CD4-positive, alpha-beta T cell (primary cell): ENCODE measurements around the gene KCNK15. TPM values are rescaled to one million over a fixed set of nuclear protein-coding genes. Genes with fewer than 3 reads are reported as not detected.
A peak's percentile ranks its signal among the peaks of the same experiment; 100 is the strongest.

Experiments used
- ATAC-seq: fragments of 200-7000 bp; cut with Tn5 transposase; one replicate; pipeline ENCODE4 v1.10.0; 2022; ENCODE audit warnings: mild to moderate bottlenecking; ENCODE audit not compliant: poor library complexity
- CTCF ChIA-PET: fragments of 350-600 bp; sonication (Branson Sonifier 250); formaldehyde crosslinking; loops from one replicate; lab custom pipeline; 2021; ENCODE audit warnings: antibody characterized with exemption, inconsistent platforms; lab: Charles Lee
- POLR2A ChIA-PET: fragments of 350-600 bp; sonication (Branson Sonifier 250); formaldehyde crosslinking; loops from one replicate; lab custom pipeline; 2021; ENCODE audit warnings: antibody characterized with exemption, inconsistent platforms; lab: Charles Lee
- DNase-seq, 14 experiments: peaks; one replicate each; pipeline ENCODE4 v3.0.0-alpha.2; 2013 to 2020; ENCODE audit warnings: mixed read lengths in 2 of 14
- H3K27ac ChIP-seq, 2 donors: one replicate each; pipeline versions ENCODE4 v1.5.1 to v1.7.0; 2013; ENCODE audit warnings: low read length in 2 of 2, low read depth in 1 of 2, mild to moderate bottlenecking in 1 of 2
- H3K27me3 ChIP-seq, 2 experiments: 1 replicate in 1 of 2; 2 replicates in 1 of 2; pipeline versions ENCODE4 v1.6.1 to v1.7.0; 2013; ENCODE audit warnings: low read length in 2 of 2, control low read depth in 1 of 2, mild to moderate bottlenecking in 1 of 2, moderate library complexity in 1 of 2; ENCODE audit not compliant: insufficient read depth in 2 of 2, control insufficient read depth in 1 of 2
- H3K36me3 ChIP-seq: one replicate; pipeline ENCODE4 v1.6.1; 2013; ENCODE audit warnings: low read length, control low read depth; ENCODE audit not compliant: insufficient read depth
- H3K4me1 ChIP-seq: one replicate; pipeline ENCODE4 v1.6.1; 2013; ENCODE audit warnings: low read length, control low read depth; ENCODE audit not compliant: insufficient read depth
- H3K4me3 ChIP-seq: one replicate; pipeline ENCODE4 v1.5.1; 2013; ENCODE audit warnings: mild to moderate bottlenecking, low read length, moderate library complexity
- H3K9me3 ChIP-seq, 2 experiments: 1 replicate in 1 of 2; 2 replicates in 1 of 2; pipeline versions ENCODE4 v1.6.1 to v1.7.0; 2013; ENCODE audit warnings: low read length in 2 of 2, mild to moderate bottlenecking in 2 of 2, control low read depth in 1 of 2, moderate library complexity in 1 of 2; ENCODE audit not compliant: control insufficient read depth in 1 of 2, insufficient read depth in 1 of 2
- H3K27ac Mint-ChIP-seq: one replicate; pipeline ENCODE4 v1.8.0; 2020; ENCODE audit warnings: mixed read lengths
- H3K27me3 Mint-ChIP-seq: one replicate; pipeline ENCODE4 v1.8.0; 2021; ENCODE audit warnings: mixed read lengths
- H3K36me3 Mint-ChIP-seq: one replicate; pipeline ENCODE4 v1.8.0; 2021; ENCODE audit warnings: low read depth, mixed read lengths
- H3K4me1 Mint-ChIP-seq: one replicate; pipeline ENCODE4 v1.8.0; 2021; ENCODE audit warnings: low read depth, mixed read lengths
- H3K4me3 Mint-ChIP-seq: one replicate; pipeline ENCODE4 v1.8.0; 2020; ENCODE audit warnings: mild to moderate bottlenecking, mixed read lengths
- H3K9me3 Mint-ChIP-seq: one replicate; pipeline ENCODE4 v1.8.0; 2020; ENCODE audit warnings: mixed read lengths
- CTCF ChIP-seq: fragments of 200-600 bp; IDR thresholded peaks from one replicate; pipeline ENCODE4 v1.8.0; 2022; ENCODE audit warnings: antibody characterized with exemption, mild to moderate bottlenecking
- intact Hi-C, 2 experiments: fragments of 100-400 bp; cut with DNase I in 1 of 2; cut with micrococcal nuclease in 1 of 2; formaldehyde crosslinking; loops; one replicate each; pipeline versions ENCODE4 v1.15.1 to v1.9.0; 2023 to 2025; cut with DNase I, micrococcal nuclease
- total RNA-seq, 174 experiments: library from RNA in 2 of 174; stranded (reverse) in 2 of 174; gene quantifications; one replicate each; pipeline ENCODE4 v1.2.3 and lab custom pipeline; 2021 to 2026

Gene KCNK15
- total RNA-seq, 2 experiments from 2014 or later, result not detected

- Histone ChIP-seq H3K27me3 (peaks cover 17 to 30% of the 10 kb centered on the region in 2 experiments), H3K27ac (no peak overlapping the region), H3K36me3 (no peaks in the 10 kb centered on the region), H3K4me3 (peak overlapping the region; percentile 48), H3K4me1 (peaks cover 10% of the 10 kb centered on the region), H3K9me3 (peaks cover 0 to 4% of the 10 kb centered on the region in 2 experiments)
- ChIA-PET POLR2A (interaction anchor here (0.7 kb wide), 1 partner anchor 57 kb away, joined by 3 read pairs; no protein-coding TSS in a partner anchor), CTCF (interaction anchor here (0.6 to 1.3 kb wide), 3 partner anchors 8 to 431 kb away, joined by 3 to 7 read pairs (median 3); no protein-coding TSS in a partner anchor)
- H3K36me3 Mint-ChIP-seq, result no peaks in the 10 kb centered on the region
- H3K27me3 Mint-ChIP-seq, result peaks cover 41% of the 10 kb centered on the region
- intact Hi-C loops, result loop anchor here (1.0 to 5.0 kb wide), 2 partner anchors 121 kb away; no protein-coding TSS in a partner anchor
- H3K4me1 Mint-ChIP-seq, result peaks cover 20% of the 10 kb centered on the region
- ATAC-seq (no peak), DNase-seq (no peak)
- no peaks in the 10 kb centered on the region for H3K9me3 Mint-ChIP-seq
- peak overlapping the region; percentile 76 for H3K4me3 Mint-ChIP-seq
- TF ChIP-seq CTCF, result no peak
- no peak overlapping the region for H3K27ac Mint-ChIP-seq
These were observed 901 bp downstream of the KCNK15 start for GRCh38 chr20:44746367-44747165.

- no peak overlapping the region for H3K4me3 ChIP-seq
- peaks cover 10% of the 10 kb centered on the region for H3K4me1 ChIP-seq
- peaks cover 0 to 4% of the 10 kb centered on the region in 2 experiments for H3K9me3 ChIP-seq
- ChIA-PET POLR2A (no interaction called here), CTCF (interaction anchor here (1.1 to 1.3 kb wide), 2 partner anchors 9 to 63 kb away, joined by 3 to 7 read pairs; no protein-coding TSS in a partner anchor)
- peak; percentile 55 for TF ChIP-seq CTCF
- no peaks in the 10 kb centered on the region for H3K36me3 Mint-ChIP-seq
- DNase-seq, result peak; percentile 22 to 74 (median 46)
- H3K27me3 ChIP-seq, result peaks cover 17 to 30% of the 10 kb centered on the region in 2 experiments
- peak; percentile 60 for ATAC-seq
- no peaks in the 10 kb centered on the region for H3K36me3 ChIP-seq
- peaks cover 20% of the 10 kb centered on the region for H3K4me1 Mint-ChIP-seq
- intact Hi-C loops, result loop anchor here (1.0 to 5.0 kb wide), 2 partner anchors 120 kb away; no protein-coding TSS in a partner anchor
- peaks cover 37% of the 10 kb centered on the region for H3K27me3 Mint-ChIP-seq
- no peaks in the 10 kb centered on the region for H3K9me3 Mint-ChIP-seq
- peak overlapping the region; percentile 72 for H3K4me3 Mint-ChIP-seq
- no peak overlapping the region for H3K27ac ChIP-seq
- no peak overlapping the region for H3K27ac Mint-ChIP-seq
These were observed 1.7 kb downstream of the KCNK15 start for GRCh38 chr20:44747166-44748004.

- Mint-ChIP-seq H3K27me3 (peaks cover 37% of the 10 kb centered on the region), H3K4me3 (no peak overlapping the region), H3K9me3 (no peaks in the 10 kb centered on the region), H3K4me1 (peaks cover 20% of the 10 kb centered on the region), H3K36me3 (no peaks in the 10 kb centered on the region), H3K27ac (no peak overlapping the region)
- Histone ChIP-seq H3K4me1 (peaks cover 10% of the 10 kb centered on the region), H3K27ac (no peak overlapping the region), H3K4me3 (no peak overlapping the region), H3K27me3 (peaks cover 17 to 30% of the 10 kb centered on the region in 2 experiments), H3K9me3 (peaks cover 0 to 4% of the 10 kb centered on the region in 2 experiments), H3K36me3 (no peaks in the 10 kb centered on the region)
- CTCF ChIA-PET, result interaction anchor here (1.3 kb wide), 1 partner anchor 10 kb away, joined by 7 read pairs; no protein-coding TSS in a partner anchor
- DNase-seq, result no peak
- intact Hi-C loops, result loop anchor here in 1 of 2 experiments (5.0 kb wide), 1 partner anchor 119 kb away; no protein-coding TSS in a partner anchor
- TF ChIP-seq CTCF, result no peak
- POLR2A ChIA-PET, result no interaction called here
- no peak for ATAC-seq
These were observed 2.3 kb downstream of the KCNK15 start for GRCh38 chr20:44748005-44748370.
